ENCODE results near the gene SMYD3.

The SMYD3 gene

DNA sequence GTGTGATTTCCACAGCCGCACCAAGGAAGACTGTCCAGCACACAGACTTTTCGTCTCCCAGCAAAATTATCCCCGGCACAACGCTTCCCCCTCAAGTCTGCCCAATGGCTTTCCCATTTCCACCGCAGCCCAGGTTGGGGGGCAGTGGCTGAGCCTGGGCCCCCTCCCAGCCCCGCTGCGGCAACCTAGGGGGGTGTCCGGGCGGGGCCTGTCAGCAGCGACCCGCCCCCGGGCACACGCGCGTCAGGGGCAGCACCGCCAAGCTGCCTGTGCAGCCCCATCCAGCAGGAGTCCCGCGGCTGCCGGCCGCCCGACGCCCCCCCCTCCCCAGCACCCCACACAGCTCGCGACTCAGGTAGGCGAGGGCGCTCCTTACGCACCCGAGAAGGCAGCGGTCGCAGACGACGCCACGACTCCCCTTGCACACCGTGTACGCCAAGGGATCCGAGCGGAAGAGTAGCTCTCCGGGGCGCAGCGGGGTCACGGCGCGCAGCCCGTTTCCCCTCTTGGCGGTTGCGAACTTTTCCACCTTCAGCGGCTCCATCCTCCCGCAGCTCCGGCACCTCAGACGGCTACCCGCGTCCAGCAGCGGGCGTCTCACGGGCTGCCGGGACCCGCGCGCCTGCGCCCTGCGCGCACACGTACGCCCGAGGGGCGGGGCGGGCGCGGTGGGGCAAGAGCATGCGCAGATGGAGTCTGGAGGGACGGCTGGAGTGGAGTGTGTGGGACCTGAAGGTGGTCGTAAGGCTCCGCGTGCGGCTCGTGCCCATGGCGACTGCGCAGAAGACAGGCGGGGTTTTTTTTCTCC, at the start of gene SMYD3:
Gene SMYD3 (minus strand): TSS at position 606 of the 808 bp plus-strand sequence.
- FAIRE-seq (no peak), DNase-seq (ENCODE audit: low spot score) (peak; percentile 92)

DNA sequence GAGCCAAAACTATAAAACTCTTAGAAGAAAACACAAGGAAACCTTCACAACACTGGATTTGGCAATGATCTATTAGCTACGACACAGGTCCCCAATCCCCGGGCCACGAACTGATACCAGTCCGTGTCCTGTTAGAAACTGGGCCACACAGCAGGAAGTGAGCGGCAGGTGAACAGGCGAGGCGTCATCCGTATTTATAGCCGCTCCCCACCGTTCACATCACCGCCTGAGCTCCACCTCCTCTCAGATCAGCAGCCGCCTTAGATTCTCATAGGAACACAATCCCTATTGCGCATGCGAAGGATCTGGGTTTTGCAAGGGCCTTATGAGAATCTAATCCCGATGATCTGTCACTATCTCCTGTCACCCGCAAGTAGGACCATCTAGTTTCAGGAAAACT, 47.1 kb upstream of the SMYD3 start:
- no peak for FAIRE-seq
- DNase-seq (ENCODE audit: low spot score), result no peak

DNA sequence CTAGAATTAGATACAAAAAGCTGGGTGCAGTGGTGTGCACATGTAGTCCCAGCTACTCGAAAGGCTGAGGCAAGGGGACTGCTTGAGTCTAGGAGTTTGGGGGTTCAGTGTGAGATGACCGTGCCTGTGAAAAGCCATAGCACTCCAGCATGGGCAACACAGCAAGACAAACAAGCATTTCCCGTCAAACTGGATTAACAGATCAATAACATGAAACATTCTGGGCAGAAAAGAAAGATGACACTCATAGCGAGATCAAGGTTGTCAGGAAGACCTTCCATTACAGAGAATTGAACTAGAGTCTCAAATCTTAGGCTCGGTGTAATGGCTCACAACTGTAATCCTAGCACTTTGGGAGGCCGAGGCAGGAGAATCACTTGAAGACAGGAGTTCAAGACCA, 45.0 kb upstream of the SMYD3 start:
- FAIRE-seq (no peak), DNase-seq (ENCODE audit: low spot score) (no peak)

DNA sequence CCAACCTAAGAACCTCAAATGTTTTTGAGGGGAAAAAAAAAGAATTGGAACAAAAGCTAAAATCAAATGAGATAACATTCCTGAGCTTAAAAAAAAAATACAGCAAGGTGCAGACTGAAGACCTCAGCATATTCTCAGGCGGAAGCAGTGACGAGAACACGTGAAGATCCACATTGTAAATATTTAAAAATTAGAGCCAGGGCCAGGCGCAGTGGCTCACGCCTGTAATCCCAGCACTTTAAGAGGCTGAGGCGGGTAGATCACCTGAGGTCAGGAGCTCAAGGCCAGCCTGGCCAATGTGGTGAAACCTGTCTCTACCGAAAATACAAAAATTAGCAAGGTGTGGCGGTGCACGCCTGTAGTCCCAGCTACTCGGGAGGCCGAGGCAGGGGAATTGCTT, 43.3 kb upstream of the SMYD3 start:
- FAIRE-seq, result no peak
- DNase-seq (ENCODE audit: low spot score), result no peak

DNA sequence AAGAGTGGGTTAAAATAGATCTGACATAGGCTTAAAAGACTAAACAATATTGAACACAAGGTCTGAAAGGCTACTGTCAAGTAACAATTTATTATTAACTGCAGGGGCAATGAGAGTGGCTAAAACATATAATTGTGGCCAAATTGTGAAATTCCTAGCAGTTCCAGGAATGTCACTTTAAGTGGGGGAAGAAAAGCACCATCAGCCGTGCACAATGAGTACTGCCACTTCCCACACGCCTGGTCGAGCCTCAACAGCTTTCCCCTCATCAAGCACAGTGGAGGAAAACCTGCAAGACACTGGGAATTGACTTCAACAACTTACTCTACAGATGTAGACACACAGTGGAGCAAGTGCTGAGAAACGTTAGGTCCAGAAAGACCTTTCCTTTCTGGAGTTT, 42.6 kb upstream of the SMYD3 start:
- FAIRE-seq, result no peak

DNA sequence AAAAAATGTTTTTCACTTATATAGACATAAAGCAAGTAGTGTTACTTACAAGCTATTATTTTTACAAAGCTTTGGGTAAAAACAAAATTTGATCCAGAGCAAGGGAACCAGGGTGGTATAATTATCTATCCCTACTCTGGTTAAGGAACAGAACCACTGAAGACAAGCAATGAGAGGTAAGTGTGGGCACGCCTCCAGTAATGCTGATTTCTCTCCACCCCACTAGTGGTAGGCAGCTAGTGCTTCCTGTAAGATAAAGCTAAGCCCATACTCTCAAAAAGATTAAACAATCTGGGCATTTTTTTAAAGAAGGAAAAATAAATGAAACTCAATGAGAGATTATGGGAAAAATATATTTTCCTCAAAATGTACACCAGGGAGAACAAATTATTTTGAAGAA, 36.9 kb upstream of the SMYD3 start:
- no peak for DNase-seq (ENCODE audit: low spot score)
- FAIRE-seq, result no peak

More for the DNA sequence above, 42.6 kb upstream of the SMYD3 start:
- no peak for DNase-seq (ENCODE audit: low spot score)

DNA sequence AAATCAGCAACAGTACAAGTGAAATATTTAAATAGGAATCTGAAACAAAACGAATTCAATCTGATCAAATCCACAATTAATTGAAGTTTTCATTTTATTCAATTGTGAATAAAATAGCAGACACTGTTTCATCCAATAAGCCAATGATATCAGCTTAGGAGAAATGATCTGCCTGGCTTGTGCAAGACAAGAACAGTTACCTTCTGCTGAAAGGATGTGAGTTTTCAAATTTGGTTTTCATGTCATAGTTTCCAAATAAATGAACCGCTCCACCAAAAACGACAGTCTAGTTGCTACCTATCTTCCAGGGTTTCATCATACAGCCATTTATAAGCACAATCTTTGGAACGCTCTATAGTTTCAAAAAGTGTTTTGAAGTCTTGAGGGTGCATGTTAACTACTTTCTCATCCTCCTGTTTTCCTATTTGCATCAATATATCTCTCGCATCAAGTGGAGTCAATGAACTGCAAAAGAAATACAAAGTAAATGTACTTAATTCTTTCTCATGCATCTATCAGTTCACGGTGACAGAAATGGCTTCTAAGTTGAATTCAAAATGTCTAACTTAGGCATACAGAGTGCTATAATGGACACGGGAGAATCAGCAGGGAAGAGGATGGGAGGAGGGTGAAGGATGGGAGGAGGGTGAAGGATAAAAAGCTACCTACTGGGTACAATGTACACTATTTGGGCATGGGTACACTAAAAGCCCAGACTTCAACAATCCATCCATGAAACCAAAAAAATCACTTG, 33.8 kb upstream of the SMYD3 start:
- DNase-seq (ENCODE audit: low spot score), result no peak
- FAIRE-seq, result no peak

DNA sequence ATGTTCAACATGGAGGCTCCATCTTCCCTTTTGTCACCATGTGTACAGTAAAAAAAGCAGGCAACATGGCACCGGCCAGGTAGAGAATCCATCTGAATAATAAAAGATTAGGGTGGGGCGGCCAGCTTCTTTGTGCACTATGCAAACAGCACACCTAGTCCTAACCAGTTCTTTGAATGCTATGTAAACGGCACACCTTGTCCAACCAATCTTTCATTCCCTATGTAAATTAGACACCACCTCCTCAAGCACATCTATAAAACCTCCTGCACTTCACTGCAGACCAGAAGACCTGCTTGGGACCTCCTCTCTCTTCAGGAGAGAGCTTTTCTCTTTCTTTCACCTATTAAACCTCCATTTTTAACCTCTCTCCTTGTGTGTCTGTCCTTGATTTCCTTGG, 30.8 kb upstream of the SMYD3 start:
- FAIRE-seq (no peak), DNase-seq (ENCODE audit: low spot score) (no peak)

DNA sequence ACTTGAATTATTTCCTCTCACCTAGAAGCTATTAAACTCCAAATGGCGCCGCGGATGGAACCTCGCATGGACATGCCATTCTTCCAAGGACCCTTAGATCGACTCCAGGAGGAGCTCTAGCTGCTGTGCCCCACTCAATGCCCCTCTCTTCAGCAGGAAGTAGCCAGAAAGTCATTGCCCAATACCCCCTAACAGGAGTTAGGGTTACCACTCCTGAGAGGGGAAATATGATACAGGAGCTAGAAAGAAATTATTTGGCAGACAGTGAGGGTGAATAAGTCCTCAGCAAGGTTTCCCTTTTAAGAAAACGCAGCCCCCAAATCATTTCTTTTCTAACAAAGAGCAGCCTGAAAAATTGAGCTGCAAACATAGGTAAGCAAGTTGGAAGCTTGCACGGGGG, 30.4 kb upstream of the SMYD3 start:
- FAIRE-seq (no peak), DNase-seq (ENCODE audit: low spot score) (no peak)

DNA sequence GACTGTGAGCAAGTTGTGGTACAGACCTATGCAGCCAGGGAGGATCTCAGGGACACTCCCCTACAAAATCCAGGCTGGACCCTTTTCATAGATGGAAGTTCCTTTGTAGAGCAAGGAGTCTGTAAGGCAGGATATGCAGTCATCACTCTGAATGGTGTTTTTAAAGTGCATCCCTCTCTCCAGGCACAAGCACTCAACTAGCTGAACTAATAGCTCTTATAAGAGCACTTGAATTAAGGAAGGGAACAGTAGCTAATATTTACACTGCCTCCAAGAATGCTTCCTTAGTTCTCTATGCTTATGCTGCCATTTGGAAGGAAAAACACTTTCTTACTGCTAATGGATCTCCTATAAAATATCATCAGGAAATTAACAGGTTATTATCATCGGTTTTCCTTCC, 27.0 kb upstream of the SMYD3 start:
- FAIRE-seq, result no peak
- DNase-seq (ENCODE audit: low spot score), result no peak

DNA sequence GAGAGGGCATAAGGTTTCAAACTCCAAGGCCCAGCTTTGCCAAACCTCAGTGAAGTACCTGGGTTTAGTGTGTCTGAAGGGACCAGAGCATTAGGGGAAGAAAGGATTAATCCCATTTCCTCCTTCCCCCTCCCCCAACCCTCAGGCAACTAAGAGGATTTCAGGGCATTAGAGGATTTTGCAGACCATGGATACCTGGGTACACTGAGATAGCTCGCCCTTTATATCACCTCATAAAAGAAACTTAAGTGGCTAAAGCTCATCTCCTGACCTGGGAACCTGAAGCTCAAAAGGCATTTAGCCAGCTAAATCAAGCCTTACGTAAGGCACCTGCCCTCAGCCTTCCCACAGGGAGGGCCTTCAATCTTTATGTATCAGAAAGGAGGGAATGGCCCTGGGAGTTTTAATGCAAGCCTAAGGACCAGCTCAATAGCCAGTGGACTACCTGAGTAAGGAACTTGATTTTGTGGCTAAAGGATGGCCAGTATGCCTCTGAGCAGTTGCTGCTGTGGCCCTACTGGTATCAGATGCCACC, 26.4 kb upstream of the SMYD3 start:
- no peak for DNase-seq (ENCODE audit: low spot score)
- FAIRE-seq, result no peak

DNA sequence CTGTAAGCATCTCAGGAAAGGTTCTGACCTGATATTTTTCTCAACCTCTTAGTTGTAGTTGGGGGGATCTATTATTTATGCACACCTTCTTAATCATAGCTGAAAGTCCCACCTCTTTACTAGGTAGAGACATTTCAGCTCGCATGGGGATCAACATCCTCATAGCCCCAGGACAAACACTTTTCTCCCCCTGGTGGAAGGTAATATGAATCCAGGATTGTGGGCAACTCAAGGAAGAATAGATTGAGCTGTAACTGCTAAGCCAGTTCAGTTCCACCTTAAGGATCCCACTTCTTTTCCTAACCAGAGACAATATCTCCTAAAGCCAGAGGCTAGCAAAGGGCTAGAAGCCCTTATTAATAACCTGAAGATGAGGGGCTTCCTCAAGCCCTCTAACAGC, 25.4 kb upstream of the SMYD3 start:
- DNase-seq (ENCODE audit: low spot score) (no peak), FAIRE-seq (no peak)

DNA sequence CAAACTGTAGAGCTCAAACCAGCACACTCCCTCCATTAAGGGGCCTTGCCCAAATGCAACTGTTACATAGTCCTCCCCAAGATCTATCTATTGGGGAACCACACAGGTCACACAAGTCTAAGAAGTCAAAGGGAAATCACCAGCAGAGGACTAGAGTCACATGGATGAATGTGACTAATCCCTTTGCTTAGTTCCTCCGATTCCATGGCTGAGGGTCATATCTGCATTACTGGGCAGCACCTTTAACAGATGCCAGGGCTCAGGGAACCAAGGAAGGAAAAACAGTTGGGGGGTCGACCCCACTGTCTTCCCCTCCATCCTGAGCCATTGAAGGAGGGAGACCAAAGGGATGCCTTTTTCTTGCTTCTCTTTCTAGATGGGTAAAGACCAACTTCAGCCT, 23.4 kb upstream of the SMYD3 start:
- FAIRE-seq (no peak), DNase-seq (ENCODE audit: low spot score) (no peak)

DNA sequence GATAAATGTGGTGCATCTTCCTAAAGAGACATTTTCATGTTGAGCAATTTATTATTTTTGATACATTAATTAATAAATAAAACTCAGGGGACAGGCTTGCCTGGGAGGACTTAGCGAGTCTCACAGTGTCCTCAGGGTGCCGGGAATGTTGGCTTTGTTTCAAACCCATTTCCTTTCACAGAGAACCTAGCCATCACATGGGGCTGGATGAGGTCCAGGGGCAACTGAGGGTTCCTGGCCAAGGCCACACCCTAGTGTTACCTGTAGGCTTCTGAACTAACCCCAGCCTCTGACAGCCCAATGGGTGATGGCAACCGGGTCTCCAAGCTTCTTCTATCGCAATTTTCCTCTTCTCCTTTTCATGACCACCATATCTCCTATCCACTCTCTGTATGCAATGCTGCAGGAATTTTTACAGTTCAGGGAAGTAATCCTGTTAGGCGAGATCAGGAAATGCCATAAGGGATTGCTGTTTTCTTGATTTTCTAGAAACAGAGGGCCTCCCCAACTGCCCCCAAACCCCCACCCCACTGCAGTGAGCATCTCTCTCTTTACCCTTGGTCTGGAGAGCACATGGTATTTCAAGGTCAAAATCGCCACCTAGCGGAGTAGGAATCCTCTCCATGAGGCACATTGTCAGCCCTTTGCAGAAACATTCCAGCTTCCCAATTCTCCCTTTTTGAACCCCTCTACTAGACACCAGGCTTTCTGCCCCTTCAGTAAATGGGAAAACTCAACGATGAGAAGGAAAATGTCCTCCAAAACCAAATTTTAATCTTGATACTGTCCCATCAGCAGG, 22.1 kb upstream of the SMYD3 start:
- FAIRE-seq, result no peak
- no peak for DNase-seq (ENCODE audit: low spot score)

DNA sequence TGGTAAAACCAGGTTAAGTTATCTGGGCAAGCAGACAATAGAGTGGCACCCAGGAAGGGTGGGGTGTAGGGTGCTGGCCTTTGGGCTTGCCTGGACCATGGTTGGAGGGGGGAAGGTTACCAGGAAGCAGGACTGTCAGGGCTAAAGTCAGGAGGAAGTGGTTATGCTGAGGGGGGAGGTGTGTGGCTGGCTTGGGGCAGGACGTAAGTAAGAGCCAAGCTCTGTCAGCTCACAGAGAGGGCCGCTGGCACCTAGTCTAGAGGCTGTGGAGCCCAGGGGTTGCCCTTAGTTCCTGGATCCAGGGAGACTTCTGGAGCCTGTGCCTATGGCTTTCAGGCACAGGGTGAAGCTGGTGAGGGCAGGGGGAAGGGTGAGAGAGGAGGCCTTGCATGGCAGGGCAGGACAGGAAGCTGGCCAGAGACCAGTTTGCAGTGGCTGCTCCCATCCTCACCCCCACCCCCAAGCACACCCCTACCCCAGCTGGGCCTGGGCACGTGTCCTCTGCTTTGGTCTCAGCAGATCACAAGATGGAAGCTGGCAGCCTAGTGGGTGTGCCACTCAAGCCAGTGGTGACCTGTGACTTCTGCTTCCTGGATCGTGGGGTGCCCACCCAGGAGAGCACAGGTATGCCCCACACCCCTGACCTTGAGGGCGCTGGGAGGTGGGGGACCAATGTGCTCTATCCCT, 20.5 kb upstream of the SMYD3 start:
- DNase-seq (ENCODE audit: low spot score), result no peak
- no peak for FAIRE-seq

DNA sequence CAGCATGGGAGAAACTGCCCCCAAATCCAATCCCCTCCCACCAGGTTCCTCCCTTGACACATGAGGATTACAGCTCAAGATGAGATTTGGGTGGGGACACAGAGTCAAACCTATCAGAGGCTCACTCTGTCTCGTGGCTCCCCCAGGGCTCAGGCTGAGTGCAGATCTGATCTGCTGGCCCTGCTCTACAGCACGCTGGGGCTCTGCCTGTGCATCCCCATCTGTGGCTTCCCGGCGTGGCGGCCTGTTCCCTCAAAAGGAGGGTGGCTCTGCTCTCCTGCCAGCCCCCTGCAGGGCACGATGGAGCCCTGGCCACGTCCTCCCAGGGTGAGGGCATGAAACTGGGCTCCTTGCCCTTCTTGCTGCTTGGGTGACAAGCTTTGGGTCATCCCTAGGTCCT, 19.8 kb upstream of the SMYD3 start:
- FAIRE-seq (no peak), DNase-seq (ENCODE audit: low spot score) (no peak)

DNA sequence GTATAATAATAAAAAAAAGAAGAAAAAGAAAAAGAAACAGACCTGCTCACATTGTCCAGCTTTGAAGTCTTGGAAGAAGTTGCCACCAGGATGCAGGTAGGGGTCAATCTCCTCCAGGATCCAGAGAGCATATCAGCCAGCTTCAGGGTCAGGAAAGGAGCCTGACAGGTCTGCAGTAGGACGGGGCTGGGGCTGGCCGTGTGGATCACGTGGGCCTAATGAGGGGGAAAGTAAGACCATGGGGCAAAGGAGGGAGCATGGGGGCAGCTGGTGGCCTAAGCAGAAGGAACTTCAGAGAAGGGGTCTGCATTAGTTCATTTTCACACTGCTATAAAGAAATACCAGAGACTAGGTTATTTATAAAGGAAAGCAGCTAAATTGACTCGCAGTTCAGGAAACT, 19.3 kb upstream of the SMYD3 start:
- FAIRE-seq (no peak), DNase-seq (ENCODE audit: low spot score) (no peak)

DNA sequence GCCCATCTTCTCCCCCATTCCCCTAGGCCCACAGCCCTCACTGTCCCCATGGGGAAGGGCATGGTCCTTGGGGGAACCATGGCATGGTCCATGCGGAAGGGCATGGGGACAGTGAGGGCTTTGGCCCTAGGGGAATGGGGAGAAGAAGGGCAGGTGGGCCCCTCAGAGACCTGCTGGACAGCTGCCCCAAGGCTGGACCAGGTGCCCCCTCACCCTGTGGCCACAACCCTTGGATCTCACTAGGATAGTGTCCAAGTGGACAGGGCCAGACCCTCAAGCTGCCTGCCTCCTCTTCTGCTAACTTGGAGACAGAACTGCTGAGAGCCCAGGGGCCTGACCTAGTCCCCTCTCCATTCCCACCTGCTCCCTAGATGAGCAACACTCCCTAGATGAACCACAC, 12.4 kb upstream of the SMYD3 start:
- DNase-seq (ENCODE audit: low spot score) (no peak), FAIRE-seq (no peak)

DNA sequence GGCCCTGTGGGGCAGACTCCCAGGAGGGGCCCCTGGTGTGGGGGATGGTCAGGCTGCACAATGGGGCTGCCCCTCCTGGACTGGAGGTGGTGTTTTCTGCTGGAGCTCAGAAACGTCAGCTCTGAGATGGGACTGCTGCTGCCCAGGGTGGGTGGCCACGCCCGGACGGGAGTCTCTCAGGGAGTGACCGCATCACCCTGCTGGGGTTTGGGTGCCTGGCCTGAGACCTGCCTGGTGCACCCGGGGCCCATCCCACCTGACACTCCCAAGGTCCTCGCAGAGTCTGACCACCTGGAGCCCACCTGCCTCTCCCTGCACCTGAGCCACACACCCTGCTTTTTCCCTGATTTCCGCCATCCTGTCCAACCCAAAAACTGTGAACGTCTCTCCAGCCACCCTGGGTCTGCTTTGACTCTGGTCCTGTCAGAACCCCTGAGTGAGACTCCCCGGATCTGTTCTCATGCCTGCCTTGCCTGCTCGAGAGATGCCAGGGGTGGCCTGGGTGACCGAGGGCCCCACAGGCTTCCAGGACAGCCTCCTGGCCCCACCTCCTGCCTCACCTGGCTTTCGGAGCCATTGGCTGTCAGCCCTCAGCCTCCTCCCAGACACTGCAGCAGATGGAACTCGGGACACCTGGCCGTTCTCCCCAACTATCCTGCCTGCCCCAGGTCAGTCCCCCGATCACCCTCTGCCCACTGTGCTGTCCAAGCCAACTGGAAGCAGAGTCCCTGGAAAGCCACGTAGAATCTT, 11.6 kb upstream of the SMYD3 start:
- DNase-seq (ENCODE audit: low spot score), result no peak
- FAIRE-seq, result no peak

DNA sequence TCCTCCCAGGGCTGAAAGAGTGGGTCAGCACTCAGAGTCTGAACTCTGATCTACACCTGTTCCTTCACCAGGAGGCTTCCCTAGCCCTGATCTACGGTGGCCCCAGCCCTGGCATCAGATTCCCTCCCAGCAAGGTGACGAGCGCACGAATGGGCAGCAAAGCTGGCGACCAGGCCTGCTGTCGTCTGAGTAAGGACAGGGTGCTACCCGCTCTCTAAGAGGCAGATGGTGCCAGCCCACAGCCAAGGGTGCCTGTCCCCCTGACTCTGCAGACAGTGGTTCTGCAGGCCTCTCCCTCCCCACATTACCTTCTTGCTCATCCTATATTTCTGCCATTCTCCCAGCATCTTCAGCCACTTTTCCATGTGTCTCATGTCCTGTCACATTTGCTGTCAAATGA, 10.3 kb upstream of the SMYD3 start:
- DNase-seq (ENCODE audit: low spot score), result no peak
- no peak for FAIRE-seq

DNA sequence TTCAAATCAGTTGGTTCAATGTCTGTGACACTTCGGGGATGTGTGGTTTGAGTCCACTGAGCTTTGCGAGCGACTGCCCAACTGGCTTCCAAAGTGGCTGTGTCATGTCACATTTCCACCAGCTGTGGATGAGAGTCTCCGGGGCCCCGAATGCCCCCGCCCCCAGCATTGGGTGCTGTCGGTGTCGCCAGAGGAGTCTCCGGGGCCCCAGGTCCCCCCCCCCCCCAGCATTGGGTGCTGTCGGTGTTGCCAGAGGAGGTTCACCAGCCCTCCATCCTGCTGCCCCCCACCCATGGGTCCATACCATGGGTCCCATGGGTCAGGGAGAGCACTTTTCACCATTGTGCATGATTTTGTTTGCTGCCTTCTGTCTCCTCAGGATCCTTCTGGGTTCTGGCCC, 9.0 kb upstream of the SMYD3 start:
- DNase-seq (ENCODE audit: low spot score), result no peak
- no peak for FAIRE-seq

All from urothelium cell line (cell line).